ENCODE data around the gene TTYH2.
"Not testable (repeated sequence)": the region's sequence is repeated elsewhere in the genome, so short reads cannot be mapped to it uniquely, and the experiment has no call there.

TTYH2 gene

DNA sequence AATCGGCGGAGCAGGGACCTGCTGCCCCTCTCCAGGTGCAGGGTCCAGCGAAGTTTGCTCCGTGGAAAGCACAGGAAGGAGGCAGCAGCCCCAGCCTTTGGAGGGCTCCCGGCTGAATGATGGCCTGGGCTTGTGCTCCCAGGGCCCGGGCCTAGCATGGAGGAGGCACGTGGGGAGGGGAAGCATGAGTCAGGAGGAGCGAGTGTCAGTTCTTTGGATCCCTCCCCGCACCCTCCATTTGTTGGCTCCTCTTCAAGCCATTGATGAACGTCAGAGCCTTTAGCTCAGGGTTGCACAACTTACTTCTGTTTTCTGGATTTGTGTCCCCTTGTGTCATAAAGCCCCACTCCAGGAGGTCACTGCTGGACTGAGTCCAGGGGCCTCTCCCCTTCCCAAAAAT is 25.8 kb downstream of the TTYH2 start:
- peak; percentile 93 to 97 (median 94) for DNase-seq

DNA sequence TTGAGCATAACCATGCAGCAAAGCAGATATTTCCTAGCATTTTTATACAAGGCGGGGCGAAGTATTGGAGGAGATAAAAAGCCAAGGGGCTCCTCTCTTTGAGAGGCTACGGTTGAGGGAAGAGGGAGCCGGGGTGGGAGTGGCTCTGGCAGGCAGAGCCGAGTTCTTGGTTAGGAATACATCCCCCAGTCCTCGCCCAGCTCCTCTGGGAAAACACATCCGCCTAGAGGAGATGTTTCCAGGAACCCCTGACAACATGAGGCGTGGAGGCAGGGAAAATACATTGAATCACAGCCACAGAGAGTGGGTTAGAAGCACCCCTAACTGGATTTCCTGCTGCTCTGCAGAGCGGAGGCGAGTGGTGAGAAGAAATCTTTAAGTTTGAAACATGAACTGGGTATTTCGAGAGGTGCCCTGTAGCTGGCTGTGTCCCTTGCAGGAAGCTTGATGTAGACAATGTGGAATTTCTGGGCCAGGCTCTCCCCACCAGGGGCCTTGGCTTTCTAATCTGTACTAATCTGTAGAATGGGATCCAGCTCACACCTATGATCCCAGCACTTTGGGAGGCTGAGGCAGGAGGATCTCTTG is 27.3 kb downstream of the TTYH2 start:
- DNase-seq: peak in 2 of 4 experiments; percentile 14 to 23

DNA sequence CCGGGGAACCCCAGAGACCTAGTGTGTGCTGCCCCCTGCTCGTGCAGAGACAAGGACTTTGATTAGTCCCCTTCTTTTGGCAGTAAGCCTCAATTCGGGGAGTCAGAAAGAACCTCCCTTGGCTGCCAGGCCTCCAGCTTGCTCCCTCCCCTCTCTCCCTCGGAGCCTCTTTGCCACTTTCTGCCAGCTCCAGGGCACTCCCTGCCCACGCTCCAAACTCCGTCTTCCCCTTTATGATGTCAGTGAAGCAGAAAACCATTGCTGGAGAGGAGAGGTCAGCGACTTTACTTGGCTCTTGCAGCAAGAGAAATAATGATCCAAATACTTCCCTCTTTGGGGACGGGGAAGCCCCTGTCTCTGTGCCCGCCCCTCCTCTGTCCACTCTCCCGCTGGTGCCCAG is 28.1 kb downstream of the TTYH2 start:
- peak; percentile 90 to 97 (median 94) for DNase-seq

DNA sequence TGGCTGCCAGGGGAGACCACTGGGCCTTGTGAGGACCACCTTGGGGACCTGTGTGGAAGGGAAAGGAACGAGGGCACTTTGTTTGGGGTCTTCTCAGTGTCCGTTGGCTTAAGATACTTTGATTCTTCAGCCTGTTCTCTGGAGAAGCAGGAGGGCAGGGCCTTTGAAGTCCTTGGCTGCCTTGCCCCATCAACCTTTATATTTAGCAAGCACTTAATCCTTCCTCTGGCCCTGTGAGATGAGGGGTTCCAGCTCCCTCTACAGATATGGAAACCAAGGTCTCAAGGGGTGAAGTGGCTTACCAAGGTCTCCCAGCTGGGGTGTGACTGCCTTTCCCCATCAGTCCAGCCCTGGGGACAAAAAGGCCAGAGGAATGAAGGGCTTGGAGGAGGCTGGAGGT is 28.5 kb downstream of the TTYH2 start:
- DNase-seq: peak in 1 of 4 experiments; percentile 24

DNA sequence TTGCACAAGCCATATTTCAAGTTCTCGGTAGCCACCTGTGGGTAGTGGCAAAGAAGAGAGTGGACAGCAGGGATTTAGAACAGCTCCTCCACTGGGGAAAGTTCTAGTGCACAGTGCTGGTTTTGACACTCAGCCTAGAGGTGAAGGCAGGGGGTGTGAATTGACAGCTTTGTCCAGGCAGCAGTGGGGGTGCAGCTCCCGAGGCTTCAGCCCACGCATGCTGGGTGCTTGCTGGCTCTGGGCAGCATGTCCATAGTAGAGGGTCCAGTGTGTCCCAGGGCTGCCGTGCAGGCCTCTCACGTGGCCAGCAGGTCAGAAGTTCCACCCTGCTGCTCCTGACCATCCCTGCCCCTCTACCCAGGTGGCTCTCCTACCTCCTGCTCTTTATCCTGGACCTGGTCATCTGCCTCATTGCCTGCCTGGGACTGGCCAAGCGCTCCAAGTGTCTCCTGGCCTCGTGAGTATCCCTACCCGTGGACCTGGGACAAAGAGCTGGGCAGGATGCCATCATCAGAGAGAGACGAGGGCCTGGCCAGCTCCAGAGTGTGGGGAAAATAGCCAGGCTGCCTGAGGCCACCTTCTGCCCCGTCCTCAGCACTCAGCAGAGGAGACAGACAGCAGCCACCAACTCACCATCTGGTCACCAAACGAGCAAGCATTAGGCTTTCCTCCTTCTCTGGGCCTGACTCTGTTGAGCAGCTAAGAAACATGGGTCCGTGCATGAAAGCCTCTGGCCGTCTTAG is 29.8 kb downstream of the TTYH2 start:
- no peak for DNase-seq

DNA sequence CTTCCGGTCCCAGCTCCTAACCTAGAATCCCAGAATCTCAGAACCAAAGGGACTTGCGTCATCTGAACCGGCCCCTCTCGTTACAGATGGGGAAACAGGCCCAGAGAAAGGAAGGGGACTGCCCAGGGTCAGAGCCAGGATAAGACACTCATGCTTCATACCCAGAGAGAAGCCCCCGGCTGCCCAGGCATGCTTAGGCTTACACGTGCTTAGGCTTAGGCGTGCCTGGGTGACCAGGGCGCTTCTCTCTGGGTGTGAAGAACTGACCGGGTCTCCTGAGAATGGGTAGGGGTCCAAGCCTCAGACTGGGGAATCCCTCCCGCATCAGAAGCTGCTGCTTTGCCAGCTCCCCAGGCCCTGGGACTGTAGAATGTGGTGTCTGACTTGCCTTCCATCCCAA is 30.8 kb downstream of the TTYH2 start:
- no peak for DNase-seq

DNA sequence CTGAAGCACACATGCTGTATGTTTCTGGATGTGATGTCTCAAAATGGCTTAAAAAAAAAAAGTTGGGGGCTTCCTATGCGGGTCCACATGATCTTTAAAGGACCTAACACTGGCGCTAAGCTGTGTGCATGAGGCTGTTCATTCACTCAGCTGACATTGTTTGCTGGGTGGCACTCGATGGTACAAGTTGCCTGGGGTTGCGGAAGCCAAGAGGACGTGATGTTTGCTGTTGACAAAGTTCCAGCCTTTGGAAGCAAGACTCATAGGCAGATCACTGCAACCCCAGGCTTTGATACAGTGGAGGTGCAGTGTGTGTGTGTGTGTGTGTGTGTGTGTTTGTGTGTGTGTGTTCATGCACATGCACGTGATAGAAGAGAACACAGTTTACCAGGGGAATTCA is 31.2 kb downstream of the TTYH2 start:
- no peak for DNase-seq

DNA sequence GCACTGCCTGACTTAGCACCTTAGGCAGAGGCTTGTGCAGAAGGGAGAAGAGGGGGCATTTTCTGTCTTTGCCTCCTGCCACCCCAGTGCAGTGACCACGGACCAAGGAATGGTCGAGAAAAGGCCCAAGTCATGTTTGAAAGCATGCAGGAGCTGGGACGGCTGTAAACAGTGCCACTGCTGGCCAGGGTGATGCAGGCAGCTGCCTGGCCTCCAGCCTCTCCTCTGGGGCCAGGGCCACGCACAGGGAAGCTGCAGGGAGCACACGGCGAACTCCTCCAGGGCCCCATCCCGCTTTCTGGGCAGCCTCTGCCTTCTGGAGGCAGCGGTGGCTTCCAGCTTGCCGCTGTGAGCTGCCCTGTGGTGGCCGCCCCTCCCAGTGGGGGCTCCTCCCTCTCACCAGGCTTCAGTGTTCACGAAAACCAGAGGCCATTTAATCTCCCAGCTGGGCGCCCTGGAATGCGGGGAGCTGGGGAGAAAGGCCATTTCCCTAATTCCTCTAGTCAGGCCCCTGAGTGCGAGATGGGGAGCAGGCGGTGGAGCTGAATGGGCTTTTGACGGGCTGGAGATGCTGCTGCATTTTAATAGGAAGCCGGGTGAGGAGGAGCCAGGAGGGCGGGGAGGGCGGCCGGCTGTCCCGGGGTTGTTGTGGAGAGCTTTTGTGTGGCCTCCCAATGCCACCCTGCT is 31.9 kb downstream of the TTYH2 start:
- DNase-seq: no peak

DNA sequence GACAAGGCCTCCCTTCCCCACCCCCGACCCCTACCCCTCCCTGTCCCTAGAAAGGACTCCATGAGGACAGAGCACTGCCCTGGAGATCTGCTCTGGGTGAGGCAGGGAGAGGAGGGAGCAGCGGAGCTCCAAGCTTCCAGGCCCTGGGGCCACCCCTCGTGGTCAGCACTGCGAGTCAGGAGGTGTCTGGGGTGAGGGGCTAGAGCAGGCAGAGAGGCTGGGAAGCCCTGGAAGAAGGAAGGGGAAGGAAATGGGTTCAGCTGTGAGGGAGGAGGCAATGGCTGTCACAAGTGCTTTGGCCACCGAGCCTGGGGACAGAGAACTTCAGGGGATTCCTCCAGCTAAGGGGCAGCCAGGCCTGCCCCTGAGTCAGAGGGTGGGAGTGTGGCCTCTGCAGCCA is 32.5 kb downstream of the TTYH2 start:
- peak; percentile 57 to 75 (median 68) for DNase-seq

DNA sequence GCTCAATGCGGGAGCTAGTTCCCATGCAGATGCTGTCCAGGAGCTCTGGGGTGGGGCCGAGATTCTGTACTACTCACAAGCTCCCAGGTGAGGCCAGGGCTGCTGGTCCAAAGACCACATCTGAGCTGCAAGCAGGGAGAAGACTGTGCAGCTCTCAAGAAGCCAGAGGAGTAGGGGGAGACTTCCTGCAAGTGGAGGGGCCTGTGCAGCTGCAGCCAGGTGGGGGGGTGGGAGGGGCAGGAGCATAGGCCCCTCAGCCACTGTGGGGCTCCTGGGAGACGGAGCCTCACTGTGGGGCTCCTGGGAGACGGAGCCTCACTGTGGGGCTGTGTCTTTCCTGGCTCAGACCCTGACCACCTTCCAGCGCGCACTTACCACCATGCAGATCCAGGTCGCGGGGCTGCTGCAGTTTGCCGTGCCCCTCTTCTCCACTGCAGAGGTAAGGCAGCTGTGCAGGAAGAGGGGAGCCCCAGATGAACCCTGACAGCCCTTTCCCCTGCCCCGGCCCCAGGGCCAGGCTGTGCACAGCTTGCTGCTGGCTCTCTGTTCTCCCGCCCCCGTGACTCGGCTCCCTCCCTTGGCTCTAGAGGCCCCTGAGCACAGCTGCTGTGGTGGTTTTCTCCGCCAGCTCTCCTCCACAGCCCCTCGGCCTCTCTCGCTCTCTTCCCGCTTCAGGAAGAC is 36.4 kb downstream of the TTYH2 start:
- no peak for DNase-seq

DNA sequence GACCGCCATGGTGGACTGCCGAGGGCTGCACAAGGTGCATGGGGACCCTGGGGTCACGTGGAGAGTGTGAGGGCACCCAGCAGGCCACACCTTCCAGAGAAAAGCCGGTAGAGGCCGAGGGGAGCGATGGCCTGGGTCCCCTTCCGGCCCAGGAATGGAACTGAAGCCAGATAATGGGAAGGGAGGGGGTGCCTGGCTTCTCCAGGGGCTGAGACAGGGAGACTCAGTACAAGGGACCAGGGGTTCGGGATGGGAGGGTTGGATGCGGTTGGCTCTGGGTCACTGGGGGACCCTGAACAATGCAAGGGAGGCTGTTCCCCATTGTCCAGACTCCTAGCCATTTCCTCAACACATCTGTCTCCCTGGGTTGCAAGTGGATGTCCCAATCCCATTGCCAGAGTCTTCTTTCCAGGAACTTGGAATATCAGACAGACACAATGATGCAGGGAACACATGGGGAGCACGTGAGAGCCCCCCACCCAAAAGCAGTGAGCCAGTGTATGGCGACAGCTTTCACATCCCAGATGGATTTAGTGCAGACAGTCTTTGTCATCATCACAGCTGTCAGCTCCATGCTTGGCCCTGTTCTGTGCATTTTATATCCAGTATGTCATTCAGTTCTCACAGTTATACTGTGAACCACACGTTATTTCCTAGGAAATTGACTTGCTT is 37.1 kb downstream of the TTYH2 start:
- no peak for DNase-seq

DNA sequence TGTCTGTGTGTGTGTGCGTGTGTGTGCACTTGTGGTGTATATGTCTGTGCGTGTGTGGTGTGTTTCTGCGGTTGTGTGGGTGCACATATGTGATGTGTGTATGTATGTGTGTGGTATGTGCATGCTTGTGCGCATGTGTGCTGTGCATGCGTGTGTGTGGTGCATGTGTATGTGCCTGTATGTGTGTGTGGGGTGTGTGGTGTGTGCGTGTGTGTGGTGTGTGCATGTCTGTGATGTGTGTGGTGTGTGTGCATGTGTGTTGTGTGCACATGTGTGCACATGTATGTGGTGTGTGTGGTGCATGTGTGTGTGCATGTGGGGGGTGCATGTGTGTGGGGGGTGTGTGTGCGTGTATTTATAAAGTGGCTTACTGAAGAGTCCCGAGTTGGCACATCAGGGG is 37.7 kb downstream of the TTYH2 start:
- DNase-seq: no peak

DNA sequence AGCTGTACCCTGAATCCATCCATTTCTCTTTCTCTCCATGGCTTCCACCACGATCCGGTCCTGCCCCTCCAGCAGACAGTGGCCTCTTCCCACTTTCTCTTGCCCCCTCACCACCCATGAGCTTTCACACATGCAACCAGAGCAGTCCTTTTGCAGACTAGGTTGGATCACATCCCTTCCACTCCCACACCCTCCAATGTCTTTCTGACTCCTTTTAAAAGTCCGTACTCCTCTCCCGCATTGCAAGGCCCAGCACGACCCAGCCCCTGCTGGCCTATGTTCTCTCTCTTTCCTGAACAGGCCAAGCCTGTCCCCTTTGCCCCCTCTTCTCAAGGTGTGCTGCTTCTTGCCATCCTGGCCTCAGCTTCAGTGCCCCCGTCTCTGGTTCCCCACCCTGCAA is 38.2 kb downstream of the TTYH2 start:
- no peak for DNase-seq

DNA sequence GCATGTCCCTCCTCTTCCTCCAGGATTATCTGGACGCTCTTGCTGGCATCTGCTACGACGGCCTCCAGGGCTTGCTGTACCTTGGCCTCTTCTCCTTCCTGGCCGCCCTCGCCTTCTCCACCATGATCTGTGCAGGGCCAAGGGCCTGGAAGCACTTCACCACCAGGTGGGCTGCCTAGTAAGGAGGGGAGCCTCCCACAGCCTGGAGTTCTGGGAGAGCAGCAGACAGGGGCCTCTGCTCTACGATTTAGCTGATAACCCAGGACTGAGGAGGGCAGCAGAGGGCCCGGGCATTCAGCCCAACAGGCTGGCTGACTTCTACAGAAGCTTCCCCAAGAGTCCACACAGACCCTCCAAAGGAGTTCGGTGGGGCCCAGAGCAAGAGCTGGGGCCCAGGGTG is 38.8 kb downstream of the TTYH2 start:
- no peak for DNase-seq

DNA sequence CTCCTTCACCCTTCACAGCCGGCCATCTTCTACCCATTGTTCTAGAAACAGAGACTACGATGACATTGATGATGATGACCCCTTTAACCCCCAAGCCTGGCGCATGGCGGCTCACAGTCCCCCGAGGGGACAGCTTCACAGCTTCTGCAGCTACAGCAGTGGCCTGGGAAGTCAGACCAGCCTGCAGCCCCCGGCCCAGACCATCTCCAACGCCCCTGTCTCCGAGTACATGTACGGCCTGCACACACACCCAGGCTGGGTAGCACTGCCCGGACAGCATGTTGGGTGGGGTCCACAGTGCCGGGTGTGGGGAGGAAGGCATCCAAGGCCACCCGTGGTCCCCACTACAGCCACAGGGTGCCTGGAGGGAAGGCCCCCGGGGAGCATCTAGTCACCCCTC is 39.7 kb downstream of the TTYH2 start:
- DNase-seq: no peak

DNA sequence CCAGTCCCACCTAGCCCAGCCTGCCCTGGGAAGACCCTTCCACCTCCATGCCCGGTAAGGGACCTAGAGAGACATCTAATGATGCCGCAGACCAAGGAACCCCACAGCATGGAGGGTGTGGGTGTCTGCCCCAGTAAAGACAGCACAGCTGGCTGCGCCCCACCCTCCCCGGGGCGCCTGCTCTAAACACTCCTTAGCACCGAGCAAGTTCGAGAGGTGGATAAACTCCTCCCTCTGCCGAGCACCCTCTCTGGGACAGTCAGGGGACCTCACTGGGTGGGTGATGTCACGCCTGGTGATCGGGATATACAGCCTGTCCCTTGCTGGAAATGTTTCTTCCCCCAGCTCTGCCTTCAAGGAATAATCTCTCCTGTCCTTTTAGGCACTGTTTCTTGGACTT is 43.9 kb downstream of the TTYH2 start:
- no peak for DNase-seq

DNA sequence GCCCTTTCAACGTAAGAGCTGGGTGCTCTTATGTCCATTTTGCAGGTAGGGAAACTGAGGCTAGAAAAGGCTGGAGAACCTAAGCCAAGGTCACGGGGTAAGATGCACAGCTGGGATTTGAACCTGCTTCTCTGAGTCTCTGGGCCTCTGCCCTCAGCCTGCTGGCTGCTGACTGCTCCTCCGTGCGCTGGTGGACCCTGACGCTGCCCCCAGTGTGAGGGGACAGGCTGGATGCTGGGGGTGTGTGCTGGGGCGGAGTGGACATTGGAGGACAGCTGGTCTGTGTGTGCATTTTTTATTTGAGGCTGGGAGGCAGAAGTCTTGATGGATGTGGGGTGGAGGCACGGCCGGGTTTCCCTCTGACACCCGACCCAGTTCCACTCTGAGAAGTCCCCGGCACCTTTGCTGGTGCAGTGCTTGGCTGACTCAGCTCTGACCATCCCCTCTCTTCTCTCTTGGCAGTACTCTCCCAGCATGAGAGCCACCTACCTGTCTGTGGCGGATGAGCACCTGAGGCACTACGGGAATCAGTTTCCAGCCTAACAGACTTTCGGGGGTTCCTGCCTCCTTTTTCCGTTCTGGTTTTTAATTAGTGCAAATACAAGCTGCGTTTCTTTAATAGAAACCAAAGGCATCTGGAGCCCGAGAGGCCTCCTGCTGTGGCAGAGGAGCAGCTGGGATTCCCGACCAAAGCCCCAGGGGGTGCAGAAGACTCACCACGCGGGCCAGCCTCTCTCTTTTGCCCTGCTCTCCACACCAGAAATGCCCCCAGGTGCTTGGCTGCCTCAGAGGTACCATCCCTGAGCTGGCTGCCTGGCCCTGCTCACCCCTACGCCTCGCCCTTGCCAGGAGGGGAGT is 46.5 kb downstream of the TTYH2 start:
- DNase-seq: no peak

DNA sequence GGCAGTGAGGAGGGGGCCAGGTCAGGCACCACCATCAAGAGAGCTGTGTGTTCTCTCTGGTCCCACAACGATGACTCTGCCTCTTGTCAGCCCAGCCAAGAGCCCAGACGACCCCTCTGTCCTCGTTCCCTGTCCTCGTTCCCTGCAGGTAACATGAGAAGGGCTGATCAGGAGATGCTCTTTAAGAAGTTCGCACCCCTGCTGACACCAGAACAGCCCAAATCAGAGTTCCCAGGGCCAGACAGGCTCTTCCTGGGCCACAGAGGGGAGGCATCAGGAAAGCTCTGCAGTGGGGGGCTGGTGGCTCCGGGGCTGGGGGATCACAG is 47.1 kb downstream of the TTYH2 start:
- no peak for DNase-seq

DNA sequence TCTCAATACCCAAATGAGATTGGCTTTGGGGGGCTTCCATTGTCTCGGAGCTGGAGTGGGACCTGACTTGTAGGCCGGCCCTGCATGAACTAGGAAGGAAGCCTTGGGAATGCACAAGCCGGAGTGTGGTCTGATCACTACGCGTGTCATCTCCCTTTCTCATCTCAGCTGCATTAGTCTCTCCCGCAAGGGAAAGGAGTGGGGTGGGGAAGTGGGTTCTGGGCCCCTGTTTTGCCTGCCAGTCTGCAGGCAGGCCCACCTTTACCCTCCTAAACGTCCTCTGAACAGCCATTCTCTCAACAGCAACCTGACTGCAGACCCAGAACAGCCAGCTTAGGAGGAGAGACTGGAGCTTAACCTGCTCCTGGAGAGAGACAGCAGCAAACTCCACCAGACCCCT is 49.2 kb downstream of the TTYH2 start:
- no peak for DNase-seq

DNA sequence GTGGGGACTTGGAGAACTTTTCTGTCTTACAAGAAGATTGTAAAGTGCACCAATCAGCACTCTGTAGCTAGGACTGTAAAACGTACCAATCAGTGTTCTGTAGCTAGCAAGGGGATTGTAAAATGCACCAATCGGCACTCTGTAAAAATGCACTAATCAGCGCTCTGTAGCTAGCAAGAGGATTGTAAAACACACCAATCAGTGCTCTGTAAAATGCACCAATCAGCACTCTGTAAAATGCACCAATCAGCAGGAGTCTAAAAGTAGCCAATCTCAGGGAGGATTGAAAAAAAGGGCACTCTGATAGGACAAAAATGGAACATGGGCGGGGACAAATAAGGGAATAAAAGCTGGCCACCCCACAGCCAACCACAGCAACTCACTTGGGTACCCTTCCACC is 53.7 kb downstream of the TTYH2 start:
- DNase-seq: not testable (repeated sequence)

DNA sequence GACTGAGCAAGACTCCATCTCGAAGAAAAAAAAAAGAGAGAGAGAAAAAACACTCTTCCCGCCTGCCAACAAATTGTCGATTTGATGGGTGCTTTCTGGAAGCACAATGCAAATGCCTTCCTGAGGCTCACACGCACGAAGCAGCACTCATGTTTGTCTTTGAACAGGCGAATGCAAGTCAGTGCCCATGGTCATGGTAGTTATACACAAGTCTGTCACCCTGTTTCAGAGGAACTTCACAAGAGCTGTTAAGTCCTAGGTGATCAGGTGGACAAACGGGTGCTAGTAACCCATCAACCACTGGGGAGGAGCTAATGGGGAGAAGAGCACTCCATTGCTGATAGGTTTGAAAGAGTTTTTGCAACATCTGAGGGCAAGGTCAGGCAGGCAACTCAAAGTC is 54.2 kb downstream of the TTYH2 start:
- no peak for DNase-seq

DNA sequence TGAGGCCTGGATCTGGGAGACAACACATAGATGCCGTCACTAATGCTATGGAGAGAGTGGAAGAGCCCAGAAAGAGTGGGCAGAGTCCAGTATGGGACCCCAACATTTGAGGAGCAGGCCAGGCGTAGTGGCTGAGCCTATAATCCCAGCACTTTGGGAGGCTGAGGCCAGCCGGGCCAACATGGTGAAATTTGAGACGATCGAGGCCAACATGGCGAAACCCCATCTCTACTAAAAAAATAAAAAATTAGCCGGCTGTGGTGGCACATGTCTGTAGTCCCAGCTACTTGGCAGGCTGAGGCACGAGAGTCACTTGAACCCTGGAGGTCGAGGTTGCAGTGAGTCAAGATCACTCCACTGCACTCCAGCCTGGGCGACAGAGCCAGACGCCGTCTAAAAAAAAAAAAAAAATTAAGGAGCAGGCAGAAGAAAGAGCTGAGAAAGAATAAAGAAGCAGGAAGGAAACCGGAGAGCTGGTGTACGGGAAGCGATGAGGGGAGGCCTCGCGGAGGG is 54.7 kb downstream of the TTYH2 start:
- no peak for DNase-seq
